NCI-H446 (cell line): ENCODE results near the gene PODN.

Source experiments
- DNase-seq, 2 experiments: peaks; one replicate each; lab custom pipeline; 2025; lab: John Stamatoyannopoulos, UW

Gene PODN

GRCh38 chr1:53089478-53090226 lies 27.6 kb downstream of the PODN start:
- no peak for DNase-seq

- no peak for DNase-seq
Measured at GRCh38 chr1:53090227-53091147, 28.5 kb downstream of the PODN start.

- no peak for DNase-seq
Measured at GRCh38 chr1:53091841-53092645, 30.0 kb downstream of the PODN start.

GRCh38 chr1:53092659-53093450 lies 30.8 kb downstream of the PODN start:
- no peak for DNase-seq

GRCh38 chr1:53093451-53093754 lies 31.4 kb downstream of the PODN start:
- no peak for DNase-seq

GRCh38 chr1:53093778-53094532 lies 31.9 kb downstream of the PODN start:
- no peak for DNase-seq

GRCh38 chr1:53094533-53094919 lies 32.5 kb downstream of the PODN start:
- no peak for DNase-seq

GRCh38 chr1:53104289-53104913 lies 42.4 kb downstream of the PODN start:
- no peak for DNase-seq

- DNase-seq, result no peak
Measured at GRCh38 chr1:53107090-53107489, 45.1 kb downstream of the PODN start.

GRCh38 chr1:53107570-53108322 lies 45.7 kb downstream of the PODN start:
- no peak for DNase-seq

GRCh38 chr1:53108646-53109580 lies 46.9 kb downstream of the PODN start:
- DNase-seq, result no peak

- DNase-seq, result no peak
Measured at GRCh38 chr1:53110370-53111072, 48.5 kb downstream of the PODN start.

GRCh38 chr1:53111073-53111556 lies 49.1 kb downstream of the PODN start:
- DNase-seq, result no peak

- DNase-seq, result no peak
Measured at GRCh38 chr1:53111693-53112092, 49.7 kb downstream of the PODN start.

GRCh38 chr1:53112271-53112774 lies 50.3 kb downstream of the PODN start:
- no peak for DNase-seq

- DNase-seq, result no peak
Measured at GRCh38 chr1:53112861-53113260, 50.8 kb downstream of the PODN start.

GRCh38 chr1:53114090-53114489 lies 52.1 kb downstream of the PODN start:
- DNase-seq, result no peak
